Retinal pigment epithelial cell (primary cell): ENCODE results near the gene TCAF2.
"Not testable (repeated sequence)": the region's sequence is repeated elsewhere in the genome, so short reads cannot be mapped to it uniquely, and the experiment has no call there.

Source experiments
- DNase-seq: peaks from one replicate; pipeline ENCODE4 v3.0.0-alpha.2; 2010; ENCODE audit warnings: low read depth
- H3K4me3 ChIP-seq: 2 replicates; pipeline ENCODE4 v1.5.1; 2011; ENCODE audit warnings: mild to moderate bottlenecking, low read length, control low read depth, moderate library complexity

TCAF2 gene

GRCh38 chr7:143620646-143621045 is at the start of gene TCAF2:
Gene TCAF2 (plus strand): TSS chr7:143620974.
- not testable (repeated sequence) for H3K4me3 ChIP-seq, DNase-seq

- H3K4me3 ChIP-seq, DNase-seq: not testable (repeated sequence)
Measured at GRCh38 chr7:143571501-143571900, 49.3 kb upstream of the TCAF2 start, which contains the start of gene CTAGE15. Gene CTAGE15 (plus strand): TSS chr7:143571801. CDS start chr7:143571818, 17 bp downstream.

- DNase-seq, H3K4me3 ChIP-seq: not testable (repeated sequence)
Measured at GRCh38 chr7:143588183-143588582, 32.6 kb upstream of the TCAF2 start.

- not testable (repeated sequence) for DNase-seq, H3K4me3 ChIP-seq
Measured at GRCh38 chr7:143589897-143590296, 30.9 kb upstream of the TCAF2 start.

GRCh38 chr7:143598086-143598485 is 22.7 kb upstream of the TCAF2 start:
- H3K4me3 ChIP-seq, DNase-seq: not testable (repeated sequence)

- H3K4me3 ChIP-seq, DNase-seq: not testable (repeated sequence)
Measured at GRCh38 chr7:143603549-143603948, 17.2 kb upstream of the TCAF2 start.

- not testable (repeated sequence) for DNase-seq, H3K4me3 ChIP-seq
Measured at GRCh38 chr7:143606088-143606487, 14.7 kb upstream of the TCAF2 start.

- H3K4me3 ChIP-seq, DNase-seq: not testable (repeated sequence)
Measured at GRCh38 chr7:143615545-143615944, 5.2 kb upstream of the TCAF2 start.

- DNase-seq, H3K4me3 ChIP-seq: not testable (repeated sequence)
Measured at GRCh38 chr7:143617204-143617603, 3.6 kb upstream of the TCAF2 start.

- DNase-seq: not testable (repeated sequence)
Measured at GRCh38 chr7:143620058-143620457, 716 bp upstream of the TCAF2 start.

GRCh38 chr7:143621175-143621574 is 401 bp downstream of the TCAF2 start:
- H3K4me3 ChIP-seq, DNase-seq: not testable (repeated sequence)

More at GRCh38 chr7:143620058-143620457, 716 bp upstream of the TCAF2 start:
- not testable (repeated sequence) for H3K4me3 ChIP-seq

GRCh38 chr7:143622130-143622529 is 1.4 kb downstream of the TCAF2 start:
- not testable (repeated sequence) for DNase-seq, H3K4me3 ChIP-seq

- DNase-seq, H3K4me3 ChIP-seq: not testable (repeated sequence)
Measured at GRCh38 chr7:143630653-143631052, 9.9 kb downstream of the TCAF2 start.

- H3K4me3 ChIP-seq, DNase-seq: not testable (repeated sequence)
Measured at GRCh38 chr7:143632506-143632905, 11.7 kb downstream of the TCAF2 start.

GRCh38 chr7:143633013-143633618 is 12.3 kb downstream of the TCAF2 start:
- DNase-seq: not testable (repeated sequence)

GRCh38 chr7:143635364-143636240 is 14.8 kb downstream of the TCAF2 start:
- DNase-seq, H3K4me3 ChIP-seq: not testable (repeated sequence)

More at GRCh38 chr7:143633013-143633618, 12.3 kb downstream of the TCAF2 start:
- not testable (repeated sequence) for H3K4me3 ChIP-seq

GRCh38 chr7:143639372-143639771 is 18.6 kb downstream of the TCAF2 start:
- not testable (repeated sequence) for H3K4me3 ChIP-seq, DNase-seq

GRCh38 chr7:143640528-143641189 is 19.9 kb downstream of the TCAF2 start:
- H3K4me3 ChIP-seq, DNase-seq: not testable (repeated sequence)

- DNase-seq, H3K4me3 ChIP-seq: not testable (repeated sequence)
Measured at GRCh38 chr7:143646598-143646997, 25.8 kb downstream of the TCAF2 start.

- DNase-seq, H3K4me3 ChIP-seq: not testable (repeated sequence)
Measured at GRCh38 chr7:143649902-143650301, 29.1 kb downstream of the TCAF2 start.
